GM12873 (cell line): ENCODE results near the gene CCDC78.

Experiments used
- TF ChIP-seq, protein P1 (sequence below): IDR thresholded peaks from 2 replicates; pipeline ENCODE4 v1.5.1; 2012; ENCODE audit warnings: low read depth, mild to moderate bottlenecking, moderate library complexity, low read length, control low read depth; ENCODE audit not compliant: insufficient read depth; ENCODE audit errors: missing control alignments

CCDC78 gene

GRCh38 chr16:684961-685696 lies 41.1 kb downstream of the CCDC78 start:
- TF ChIP-seq, protein P1, sequence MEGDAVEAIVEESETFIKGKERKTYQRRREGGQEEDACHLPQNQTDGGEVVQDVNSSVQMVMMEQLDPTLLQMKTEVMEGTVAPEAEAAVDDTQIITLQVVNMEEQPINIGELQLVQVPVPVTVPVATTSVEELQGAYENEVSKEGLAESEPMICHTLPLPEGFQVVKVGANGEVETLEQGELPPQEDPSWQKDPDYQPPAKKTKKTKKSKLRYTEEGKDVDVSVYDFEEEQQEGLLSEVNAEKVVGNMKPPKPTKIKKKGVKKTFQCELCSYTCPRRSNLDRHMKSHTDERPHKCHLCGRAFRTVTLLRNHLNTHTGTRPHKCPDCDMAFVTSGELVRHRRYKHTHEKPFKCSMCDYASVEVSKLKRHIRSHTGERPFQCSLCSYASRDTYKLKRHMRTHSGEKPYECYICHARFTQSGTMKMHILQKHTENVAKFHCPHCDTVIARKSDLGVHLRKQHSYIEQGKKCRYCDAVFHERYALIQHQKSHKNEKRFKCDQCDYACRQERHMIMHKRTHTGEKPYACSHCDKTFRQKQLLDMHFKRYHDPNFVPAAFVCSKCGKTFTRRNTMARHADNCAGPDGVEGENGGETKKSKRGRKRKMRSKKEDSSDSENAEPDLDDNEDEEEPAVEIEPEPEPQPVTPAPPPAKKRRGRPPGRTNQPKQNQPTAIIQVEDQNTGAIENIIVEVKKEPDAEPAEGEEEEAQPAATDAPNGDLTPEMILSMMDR, result no peak

- TF ChIP-seq, protein P1, result no peak
These were observed 42.0 kb downstream of the CCDC78 start, which contains the start of gene JMJD8 for GRCh38 chr16:684071-684794. TSS of gene JMJD8 (minus strand) at chr16:684334. CDS start at chr16:684319, 15 bp downstream.

DNA sequence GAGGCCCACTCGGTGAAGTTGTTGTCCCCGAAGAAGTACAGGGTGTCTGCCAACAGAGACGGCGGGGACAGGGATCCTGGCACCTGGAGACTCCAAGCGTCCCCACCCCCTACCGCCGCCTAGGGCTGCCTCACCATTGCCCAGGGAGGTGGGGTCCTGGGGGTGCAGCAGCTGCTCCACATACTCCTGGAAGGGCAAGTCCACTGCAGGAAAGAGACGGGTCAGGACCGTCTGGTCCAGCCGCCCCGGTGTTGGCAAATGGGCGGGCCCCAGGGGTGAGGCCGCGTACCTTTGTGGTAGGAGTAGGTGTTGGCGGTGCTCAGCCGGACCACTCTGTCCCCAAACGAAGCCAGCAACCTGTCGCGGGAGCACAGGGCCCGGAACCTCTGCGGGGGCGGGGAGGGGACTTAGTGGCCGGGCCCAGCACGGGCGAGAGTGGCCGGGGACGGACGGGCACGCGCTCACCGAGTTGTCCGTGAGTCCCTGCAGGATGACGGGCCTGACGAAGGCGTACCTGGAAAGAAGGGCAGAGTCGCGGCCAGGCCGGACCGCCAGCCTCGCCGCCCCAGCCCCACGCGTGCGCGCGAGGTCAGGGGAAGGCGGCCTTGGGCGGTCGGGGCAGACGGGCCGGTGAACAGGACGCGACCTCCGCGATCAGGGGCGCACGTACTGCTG lies 42.7 kb downstream of the CCDC78 start:
- TF ChIP-seq, protein P1, result no peak

GRCh38 chr16:682493-683395 lies 43.5 kb downstream of the CCDC78 start:
- TF ChIP-seq, protein P1, result no peak

DNA sequence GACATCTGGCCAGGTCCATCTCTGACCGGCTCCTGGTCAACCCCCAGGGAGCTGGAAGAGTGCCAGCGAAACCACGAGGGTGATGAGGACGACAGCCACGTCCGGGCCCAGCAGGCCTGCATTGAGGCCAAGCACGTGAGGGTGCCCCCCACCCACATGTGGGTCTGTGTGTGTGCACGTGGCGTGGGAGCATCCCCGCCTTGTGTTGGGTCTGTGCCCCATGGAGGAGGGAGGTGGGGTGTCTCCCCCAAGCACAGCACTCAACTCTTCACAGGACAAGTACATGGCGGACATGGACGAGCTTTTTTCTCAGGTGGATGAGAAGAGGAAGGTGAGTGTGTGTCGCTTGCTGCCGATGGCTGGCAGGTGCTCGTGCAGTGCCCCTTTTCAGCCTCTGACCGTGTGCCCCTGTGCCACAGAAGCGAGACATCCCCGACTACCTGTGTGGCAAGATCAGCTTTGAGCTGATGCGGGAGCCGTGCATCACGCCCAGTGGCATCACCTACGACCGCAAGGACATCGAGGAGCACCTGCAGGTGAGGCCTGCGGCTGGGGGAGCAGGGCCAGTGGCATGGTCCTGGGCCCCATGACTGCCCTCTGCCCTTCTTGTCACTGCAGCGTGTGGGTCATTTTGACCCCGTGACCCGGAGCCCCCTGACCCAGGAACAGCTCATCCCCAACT lies 44.4 kb downstream of the CCDC78 start:
- TF ChIP-seq, protein P1, result no peak

DNA sequence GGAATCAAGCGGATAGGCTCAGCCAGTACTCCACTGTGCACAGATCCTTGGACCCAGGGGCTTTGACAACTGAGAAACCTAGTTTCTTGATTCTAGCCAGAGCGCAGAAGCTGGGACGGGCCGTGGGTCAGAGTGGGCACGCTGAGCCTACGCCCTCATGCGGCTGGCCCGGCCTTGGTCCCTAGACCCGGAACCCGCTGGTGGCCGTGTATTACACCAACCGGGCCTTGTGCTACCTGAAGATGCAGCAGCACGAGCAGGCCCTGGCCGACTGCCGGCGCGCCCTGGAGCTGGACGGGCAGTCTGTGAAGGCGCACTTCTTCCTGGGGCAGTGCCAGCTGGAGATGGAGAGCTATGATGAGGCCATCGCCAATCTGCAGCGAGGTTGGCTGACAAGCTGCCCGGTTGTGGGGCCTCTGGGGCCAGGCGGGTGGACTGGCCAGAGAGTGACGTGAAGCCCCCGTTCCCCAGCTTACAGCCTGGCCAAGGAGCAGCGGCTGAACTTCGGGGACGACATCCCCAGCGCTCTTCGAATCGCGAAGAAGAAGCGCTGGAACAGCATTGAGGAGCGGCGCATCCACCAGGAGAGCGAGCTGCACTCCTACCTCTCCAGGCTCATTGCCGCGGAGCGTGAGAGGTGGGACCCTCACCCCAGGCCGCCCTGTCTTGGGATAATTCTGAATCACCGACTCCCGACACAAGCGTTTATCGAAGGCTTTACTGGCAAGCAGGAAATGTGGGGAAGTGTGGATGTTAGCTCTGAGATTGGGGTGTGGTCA lies 45.1 kb downstream of the CCDC78 start:
- TF ChIP-seq, protein P1, result peak; percentile 20
